GM23248 (cell line): ENCODE data around the gene GSE1.

ENCODE experiments used
- EZH2 ChIP-seq: fragments of 200-600 bp; sonication (generic); IDR thresholded peaks from 2 replicates; pipeline ENCODE4 v1.6.1; 2018; ENCODE audit warnings: antibody characterized with exemption, mild to moderate bottlenecking; ENCODE audit not compliant: insufficient read depth, poor library complexity, severe bottlenecking
- EZH2phosphoT487 ChIP-seq: fragments of 200-600 bp; sonication (generic); IDR thresholded peaks from 2 replicates; pipeline ENCODE4 v1.6.1; 2018; ENCODE audit warnings: antibody characterized with exemption, moderate library complexity, mild to moderate bottlenecking, low read depth; ENCODE audit not compliant: insufficient read depth

DNA sequence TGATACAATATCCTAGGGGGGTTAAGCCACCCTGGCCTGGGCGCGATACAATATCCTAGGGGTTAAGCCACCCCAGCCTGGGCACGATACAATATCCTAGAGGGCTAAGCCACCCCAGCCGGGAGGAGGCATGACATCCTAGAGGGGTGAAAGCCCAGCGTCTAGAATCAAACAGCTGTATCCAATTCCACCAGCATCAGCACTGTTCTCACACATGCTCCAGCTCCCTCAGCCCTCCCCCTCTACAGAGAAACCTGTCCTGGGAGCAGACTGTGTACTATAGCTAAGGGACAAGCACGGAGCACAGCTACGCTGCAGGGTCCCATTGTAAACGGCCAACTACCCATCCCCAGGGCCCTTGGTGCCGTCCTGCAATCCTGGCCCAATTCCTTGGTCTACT is 69.4 kb downstream of the GSE1 start:
- TF ChIP-seq EZH2 = no peak
- no peak for TF ChIP-seq EZH2phosphoT487
